HG03565 (cell line): ENCODE measurements around the gene SARDH.

Experiments
- ATAC-seq: cut with Tn5 transposase; IDR thresholded peaks from one replicate; pipeline ENCODE4 v1.9.1; 2021; ENCODE audit warnings: mild to moderate bottlenecking, moderate library complexity; ENCODE audit not compliant: unreplicated experiment

Gene SARDH

GRCh38 chr9:133737774-133738639 is at the start of gene SARDH:
TSS of gene SARDH (minus strand) at chr9:133738352. CDS start at chr9:133734173, 4,179 bp downstream.
- ATAC-seq, result no peak

GRCh38 chr9:133787754-133788025 is 49.5 kb upstream of the SARDH start:
- peak; percentile 50 for ATAC-seq

- ATAC-seq, result no peak
Measured at GRCh38 chr9:133786907-133787753, 49.0 kb upstream of the SARDH start.

GRCh38 chr9:133786371-133786753 is 48.2 kb upstream of the SARDH start:
- no peak for ATAC-seq

- ATAC-seq, result no peak
Measured at GRCh38 chr9:133785753-133786370, 47.7 kb upstream of the SARDH start.

- ATAC-seq, result no peak
Measured at GRCh38 chr9:133784731-133785561, 46.8 kb upstream of the SARDH start.

- ATAC-seq, result no peak
Measured at GRCh38 chr9:133783331-133783731, 45.2 kb upstream of the SARDH start.

GRCh38 chr9:133782157-133783130 is 44.3 kb upstream of the SARDH start:
- ATAC-seq, result no peak

- no peak for ATAC-seq
Measured at GRCh38 chr9:133781828-133782135, 43.6 kb upstream of the SARDH start.

GRCh38 chr9:133780962-133781827 is 43.0 kb upstream of the SARDH start:
- ATAC-seq, result no peak

GRCh38 chr9:133780404-133780945 is 42.3 kb upstream of the SARDH start:
- ATAC-seq, result no peak

- no peak for ATAC-seq
Measured at GRCh38 chr9:133779516-133780403, 41.6 kb upstream of the SARDH start.

GRCh38 chr9:133779081-133779480 is 40.9 kb upstream of the SARDH start:
- ATAC-seq, result no peak

- ATAC-seq, result no peak
Measured at GRCh38 chr9:133778336-133779013, 40.3 kb upstream of the SARDH start.

GRCh38 chr9:133777871-133778270 is 39.7 kb upstream of the SARDH start:
- no peak for ATAC-seq

GRCh38 chr9:133777068-133777791 is 39.1 kb upstream of the SARDH start:
- no peak for ATAC-seq
